Activated CD4-positive, alpha-beta T cell treated with anti-CD3 and anti-CD28 coated beads, Interleukin-2, amount 50 U/mL, for 48 hours (primary cell): ENCODE data around the gene OR2C3.
"Not testable (repeated sequence)": the region's sequence is repeated elsewhere in the genome, so short reads cannot be mapped to it uniquely, and the experiment has no call there.

Source experiments
- DNase-seq, 2 experiments: peaks; one replicate each; pipeline ENCODE4 v3.0.0-alpha.2; 2020

The OR2C3 gene

GRCh38 chr1:247517795-247518612 is 18.2 kb downstream of the OR2C3 start:
- no peak for DNase-seq

GRCh38 chr1:247506831-247507230 is 29.4 kb downstream of the OR2C3 start:
- no peak for DNase-seq

GRCh38 chr1:247500865-247501264 is 35.4 kb downstream of the OR2C3 start:
- DNase-seq = no peak

- DNase-seq = no peak
Observed at GRCh38 chr1:247496581-247497285, 39.5 kb downstream of the OR2C3 start.

GRCh38 chr1:247494767-247495166 is 41.5 kb downstream of the OR2C3 start:
- no peak for DNase-seq

- no peak for DNase-seq
Observed at GRCh38 chr1:247493106-247493505, 43.1 kb downstream of the OR2C3 start.

- no peak for DNase-seq
Observed at GRCh38 chr1:247491328-247491727, 44.9 kb downstream of the OR2C3 start.

GRCh38 chr1:247487057-247487456 is 49.2 kb downstream of the OR2C3 start:
- peak; percentile 7 to 10 for DNase-seq

GRCh38 chr1:247482747-247483146 is 53.5 kb downstream of the OR2C3 start:
- DNase-seq = no peak

GRCh38 chr1:247476328-247477058 is 59.7 kb downstream of the OR2C3 start:
- DNase-seq = not testable (repeated sequence)

GRCh38 chr1:247475793-247476192 is 60.4 kb downstream of the OR2C3 start:
- no peak for DNase-seq
